SK-N-SH (cell line): ENCODE measurements around the gene RPH3AL.

Experiments used
- EZH2phosphoT487 ChIP-seq: fragments of 200-600 bp; sonication (generic); IDR thresholded peaks from 2 replicates; pipeline ENCODE4 v1.6.1; 2017; ENCODE audit warnings: low read depth, mixed run types, mild to moderate bottlenecking, antibody characterized with exemption, moderate library complexity, borderline replicate concordance
- POLR2AphosphoS5 ChIP-seq: IDR thresholded peaks from 2 replicates; pipeline ENCODE4 v1.6.1; 2012; ENCODE audit warnings: low read depth, low read length
- RFX5 ChIP-seq: IDR thresholded peaks from 2 replicates; pipeline ENCODE4 v1.6.1; 2012; ENCODE audit warnings: mild to moderate bottlenecking, improper control_type of control experiment, low read length
- SIN3A ChIP-seq: IDR thresholded peaks from 2 replicates; pipeline ENCODE4 v1.6.1; 2012; ENCODE audit warnings: low read depth, mild to moderate bottlenecking, low read length, moderate library complexity, borderline replicate concordance
- TF ChIP-seq, protein P1 (sequence below): fragments of 200-600 bp; sonication (generic); IDR thresholded peaks from 2 replicates; pipeline ENCODE4 v1.6.1; 2017; ENCODE audit warnings: antibody characterized with exemption, mild to moderate bottlenecking, moderate library complexity
- TF ChIP-seq, protein P2 (sequence below): IDR thresholded peaks from 2 replicates; pipeline ENCODE4; 2012
- TF ChIP-seq, protein P3 (sequence below): IDR thresholded peaks from 2 replicates; pipeline ENCODE4 v1.6.1; 2012; ENCODE audit warnings: mild to moderate bottlenecking, low read depth, low read length, moderate library complexity

DNA sequence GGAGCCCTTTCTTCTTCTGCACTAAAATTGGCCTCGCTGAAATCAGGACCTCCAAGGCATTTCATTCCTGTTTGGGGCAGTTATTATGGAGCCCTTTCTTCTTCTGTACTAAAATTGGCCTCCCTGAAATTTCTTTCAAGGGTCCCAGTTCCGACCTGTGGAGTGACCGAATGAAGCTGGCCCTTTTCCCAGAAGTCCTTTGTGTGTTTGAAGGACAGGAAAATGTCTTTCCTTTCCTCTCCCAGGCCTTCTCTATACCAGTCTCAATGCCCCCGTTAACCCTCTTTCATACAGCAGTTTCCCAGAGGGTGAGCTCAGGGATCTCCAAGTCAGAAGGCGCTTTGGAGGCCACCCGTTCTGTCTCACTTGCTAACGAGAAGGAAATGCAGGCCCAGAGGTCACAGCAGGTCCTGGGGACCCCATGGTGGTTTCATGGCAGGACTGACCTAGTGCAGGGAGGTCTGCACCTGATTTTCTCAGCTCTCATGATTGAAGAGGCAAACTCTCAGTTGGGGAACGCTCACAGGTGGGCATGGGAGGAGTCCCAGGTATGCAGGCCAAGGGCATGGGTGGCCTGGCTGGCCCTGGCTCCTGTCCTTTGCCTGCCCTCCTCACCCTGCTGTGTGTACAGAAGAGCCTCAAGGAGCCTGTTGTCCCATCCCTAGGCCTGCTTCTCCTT is 134.0 kb downstream of the RPH3AL start:
- TF ChIP-seq POLR2AphosphoS5 (no peak), EZH2phosphoT487 (no peak), RFX5 (no peak), SIN3A (no peak)
- TF ChIP-seq, protein P1, sequence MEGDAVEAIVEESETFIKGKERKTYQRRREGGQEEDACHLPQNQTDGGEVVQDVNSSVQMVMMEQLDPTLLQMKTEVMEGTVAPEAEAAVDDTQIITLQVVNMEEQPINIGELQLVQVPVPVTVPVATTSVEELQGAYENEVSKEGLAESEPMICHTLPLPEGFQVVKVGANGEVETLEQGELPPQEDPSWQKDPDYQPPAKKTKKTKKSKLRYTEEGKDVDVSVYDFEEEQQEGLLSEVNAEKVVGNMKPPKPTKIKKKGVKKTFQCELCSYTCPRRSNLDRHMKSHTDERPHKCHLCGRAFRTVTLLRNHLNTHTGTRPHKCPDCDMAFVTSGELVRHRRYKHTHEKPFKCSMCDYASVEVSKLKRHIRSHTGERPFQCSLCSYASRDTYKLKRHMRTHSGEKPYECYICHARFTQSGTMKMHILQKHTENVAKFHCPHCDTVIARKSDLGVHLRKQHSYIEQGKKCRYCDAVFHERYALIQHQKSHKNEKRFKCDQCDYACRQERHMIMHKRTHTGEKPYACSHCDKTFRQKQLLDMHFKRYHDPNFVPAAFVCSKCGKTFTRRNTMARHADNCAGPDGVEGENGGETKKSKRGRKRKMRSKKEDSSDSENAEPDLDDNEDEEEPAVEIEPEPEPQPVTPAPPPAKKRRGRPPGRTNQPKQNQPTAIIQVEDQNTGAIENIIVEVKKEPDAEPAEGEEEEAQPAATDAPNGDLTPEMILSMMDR = no peak
- TF ChIP-seq, protein P2, sequence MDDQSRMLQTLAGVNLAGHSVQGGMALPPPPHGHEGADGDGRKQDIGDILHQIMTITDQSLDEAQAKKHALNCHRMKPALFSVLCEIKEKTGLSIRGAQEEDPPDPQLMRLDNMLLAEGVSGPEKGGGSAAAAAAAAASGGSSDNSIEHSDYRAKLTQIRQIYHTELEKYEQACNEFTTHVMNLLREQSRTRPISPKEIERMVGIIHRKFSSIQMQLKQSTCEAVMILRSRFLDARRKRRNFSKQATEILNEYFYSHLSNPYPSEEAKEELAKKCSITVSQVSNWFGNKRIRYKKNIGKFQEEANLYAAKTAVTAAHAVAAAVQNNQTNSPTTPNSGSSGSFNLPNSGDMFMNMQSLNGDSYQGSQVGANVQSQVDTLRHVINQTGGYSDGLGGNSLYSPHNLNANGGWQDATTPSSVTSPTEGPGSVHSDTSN = no peak
- TF ChIP-seq, protein P3, sequence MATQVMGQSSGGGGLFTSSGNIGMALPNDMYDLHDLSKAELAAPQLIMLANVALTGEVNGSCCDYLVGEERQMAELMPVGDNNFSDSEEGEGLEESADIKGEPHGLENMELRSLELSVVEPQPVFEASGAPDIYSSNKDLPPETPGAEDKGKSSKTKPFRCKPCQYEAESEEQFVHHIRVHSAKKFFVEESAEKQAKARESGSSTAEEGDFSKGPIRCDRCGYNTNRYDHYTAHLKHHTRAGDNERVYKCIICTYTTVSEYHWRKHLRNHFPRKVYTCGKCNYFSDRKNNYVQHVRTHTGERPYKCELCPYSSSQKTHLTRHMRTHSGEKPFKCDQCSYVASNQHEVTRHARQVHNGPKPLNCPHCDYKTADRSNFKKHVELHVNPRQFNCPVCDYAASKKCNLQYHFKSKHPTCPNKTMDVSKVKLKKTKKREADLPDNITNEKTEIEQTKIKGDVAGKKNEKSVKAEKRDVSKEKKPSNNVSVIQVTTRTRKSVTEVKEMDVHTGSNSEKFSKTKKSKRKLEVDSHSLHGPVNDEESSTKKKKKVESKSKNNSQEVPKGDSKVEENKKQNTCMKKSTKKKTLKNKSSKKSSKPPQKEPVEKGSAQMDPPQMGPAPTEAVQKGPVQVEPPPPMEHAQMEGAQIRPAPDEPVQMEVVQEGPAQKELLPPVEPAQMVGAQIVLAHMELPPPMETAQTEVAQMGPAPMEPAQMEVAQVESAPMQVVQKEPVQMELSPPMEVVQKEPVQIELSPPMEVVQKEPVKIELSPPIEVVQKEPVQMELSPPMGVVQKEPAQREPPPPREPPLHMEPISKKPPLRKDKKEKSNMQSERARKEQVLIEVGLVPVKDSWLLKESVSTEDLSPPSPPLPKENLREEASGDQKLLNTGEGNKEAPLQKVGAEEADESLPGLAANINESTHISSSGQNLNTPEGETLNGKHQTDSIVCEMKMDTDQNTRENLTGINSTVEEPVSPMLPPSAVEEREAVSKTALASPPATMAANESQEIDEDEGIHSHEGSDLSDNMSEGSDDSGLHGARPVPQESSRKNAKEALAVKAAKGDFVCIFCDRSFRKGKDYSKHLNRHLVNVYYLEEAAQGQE = no peak
